ENCODE data around the gene TMED7. TPM values are rescaled to one million over a fixed set of nuclear protein-coding genes. Genes with fewer than 3 reads are reported as not detected.

Gene TMED7
- total RNA-seq, 4 donors from 2014 or later: 53.1 to 122 (median 68.6) TPM

GRCh38 chr5:115601701-115602590, 23.9 kb downstream of the TMED7 start, which contains the start of gene TICAM2:
Gene TICAM2 (minus strand): TSS chr5:115602479. CDS start chr5:115581256, 21,223 bp downstream.
- intact Hi-C loops (cut with DNase I; ENCODE audit: low total_unique reads) (no loop called here), in situ Hi-C loops (cut with MboI; ENCODE audit: low sequenced_read_pairs in 4 of 4) (no loop called here)
- DNase-seq: peak; percentile 52 to 76
- TF ChIP-seq, protein P1, sequence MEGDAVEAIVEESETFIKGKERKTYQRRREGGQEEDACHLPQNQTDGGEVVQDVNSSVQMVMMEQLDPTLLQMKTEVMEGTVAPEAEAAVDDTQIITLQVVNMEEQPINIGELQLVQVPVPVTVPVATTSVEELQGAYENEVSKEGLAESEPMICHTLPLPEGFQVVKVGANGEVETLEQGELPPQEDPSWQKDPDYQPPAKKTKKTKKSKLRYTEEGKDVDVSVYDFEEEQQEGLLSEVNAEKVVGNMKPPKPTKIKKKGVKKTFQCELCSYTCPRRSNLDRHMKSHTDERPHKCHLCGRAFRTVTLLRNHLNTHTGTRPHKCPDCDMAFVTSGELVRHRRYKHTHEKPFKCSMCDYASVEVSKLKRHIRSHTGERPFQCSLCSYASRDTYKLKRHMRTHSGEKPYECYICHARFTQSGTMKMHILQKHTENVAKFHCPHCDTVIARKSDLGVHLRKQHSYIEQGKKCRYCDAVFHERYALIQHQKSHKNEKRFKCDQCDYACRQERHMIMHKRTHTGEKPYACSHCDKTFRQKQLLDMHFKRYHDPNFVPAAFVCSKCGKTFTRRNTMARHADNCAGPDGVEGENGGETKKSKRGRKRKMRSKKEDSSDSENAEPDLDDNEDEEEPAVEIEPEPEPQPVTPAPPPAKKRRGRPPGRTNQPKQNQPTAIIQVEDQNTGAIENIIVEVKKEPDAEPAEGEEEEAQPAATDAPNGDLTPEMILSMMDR (IDR thresholded peaks at IDR 0.05 in 4 of 5, conservative IDR thresholded peaks at IDR 0.05 in 1 of 5): peak in 4 of 5 experiments; percentile 8 to 61 (median 30)
- TF ChIP-seq POLR2A (IDR thresholded peaks at IDR 0.05): peak in 1 of 2 donors; percentile 13
- ATAC-seq: peak; percentile 78 to 90
- peak within 1 kb of the TSS; percentile 87 to 97 (median 94) for H3K27ac ChIP-seq
- no peaks in the 10 kb centered on the region for H3K9me3 ChIP-seq
- H3K27me3 ChIP-seq: no peaks in the 10 kb centered on the region
- H3K36me3 ChIP-seq: no peaks in the 10 kb centered on the region
- peak within 1 kb of the TSS; percentile 74 to 93 (median 86) for H3K4me3 ChIP-seq
- H3K4me1 ChIP-seq: peaks cover 32 to 35% of the 10 kb centered on the region in 2 donors

DNA sequence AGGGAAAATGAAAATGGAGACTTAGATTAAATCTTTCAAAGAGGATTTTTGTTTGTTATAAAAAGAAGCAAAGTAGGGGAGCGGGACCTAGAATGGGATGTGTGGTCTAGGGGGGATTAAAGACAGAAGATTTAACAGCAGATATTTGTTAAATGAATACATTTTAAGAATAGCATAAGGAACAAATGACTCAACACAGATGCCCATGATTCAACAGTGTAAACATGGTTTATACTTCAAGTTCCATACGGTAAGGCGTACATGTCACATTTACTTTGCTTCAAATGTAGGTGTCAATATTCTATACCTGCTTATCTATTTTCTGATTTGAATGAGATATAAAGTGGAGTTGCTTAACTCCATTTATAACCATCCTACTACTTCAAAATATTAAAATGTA, 25.1 kb downstream of the TMED7 start:
- TF ChIP-seq, protein P1 (IDR thresholded peaks at IDR 0.05 in 4 of 5, conservative IDR thresholded peaks at IDR 0.05 in 1 of 5): no peak
- TF ChIP-seq POLR2A (IDR thresholded peaks at IDR 0.05): no peak
- in situ Hi-C loops (cut with MboI; ENCODE audit: low sequenced_read_pairs in 4 of 4) (no loop called here), intact Hi-C loops (cut with DNase I; ENCODE audit: low total_unique reads) (no loop called here)
- Histone ChIP-seq H3K27ac (peak overlapping the region; percentile 87 to 97 (median 94)), H3K36me3 (no peaks in the 10 kb centered on the region), H3K9me3 (no peaks in the 10 kb centered on the region), H3K4me1 (peaks cover 32 to 35% of the 10 kb centered on the region in 2 donors), H3K27me3 (no peaks in the 10 kb centered on the region), H3K4me3 (peak overlapping the region; percentile 74 to 93 (median 86))
- DNase-seq (no peak), ATAC-seq (no peak)

DNA sequence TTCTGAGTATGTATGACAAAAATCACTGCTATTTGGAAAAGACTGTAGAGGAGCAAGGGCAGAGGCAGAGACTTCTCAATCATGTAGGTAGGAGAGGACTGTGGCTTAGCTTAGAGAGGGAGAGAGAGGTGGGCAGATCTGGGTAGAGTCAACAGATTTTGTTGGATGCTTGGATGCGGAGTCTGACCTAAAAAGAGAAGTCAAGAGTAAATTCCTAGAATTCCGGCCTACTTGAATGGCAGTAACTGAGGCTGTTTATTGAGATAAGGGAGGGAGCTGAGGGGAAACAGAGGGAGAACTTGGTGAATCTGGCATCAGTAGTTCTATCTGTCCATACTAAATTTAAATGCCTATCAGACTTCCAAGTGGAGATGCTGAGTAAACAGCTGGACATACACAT, 25.9 kb downstream of the TMED7 start:
- Histone ChIP-seq H3K4me1 (peaks cover 32 to 36% of the 10 kb centered on the region in 2 donors), H3K27ac (peak overlapping the region; percentile 87 to 97 (median 94)), H3K27me3 (no peaks in the 10 kb centered on the region), H3K9me3 (no peaks in the 10 kb centered on the region), H3K4me3 (no peak overlapping the region), H3K36me3 (no peaks in the 10 kb centered on the region)
- intact Hi-C loops (cut with DNase I; ENCODE audit: low total_unique reads) (no loop called here), in situ Hi-C loops (cut with MboI; ENCODE audit: low sequenced_read_pairs in 4 of 4) (no loop called here)
- no peak for DNase-seq
- no peak for ATAC-seq
- TF ChIP-seq, protein P1 (IDR thresholded peaks at IDR 0.05 in 4 of 5, conservative IDR thresholded peaks at IDR 0.05 in 1 of 5): no peak
- no peak for TF ChIP-seq POLR2A (IDR thresholded peaks at IDR 0.05)

DNA sequence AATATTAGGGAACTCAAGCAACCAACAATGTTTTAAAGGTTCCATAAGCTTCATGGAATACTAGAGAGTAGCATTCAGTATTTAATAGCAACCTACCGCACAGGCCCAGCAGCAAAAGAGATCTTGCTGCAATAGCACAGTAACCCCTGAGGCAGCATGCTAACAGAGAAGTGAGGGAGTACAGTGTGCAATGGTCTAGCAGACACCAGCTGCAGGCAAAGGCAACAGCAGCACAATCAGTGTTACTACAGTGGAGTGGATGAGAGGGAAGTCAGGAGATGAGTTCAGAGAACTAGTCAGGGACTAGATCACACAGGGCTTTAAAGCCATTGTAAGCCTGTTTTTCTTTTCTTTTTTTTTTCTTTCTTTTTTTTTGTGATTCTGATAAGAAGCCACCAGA, 26.3 kb downstream of the TMED7 start:
- Histone ChIP-seq H3K36me3 (no peaks in the 10 kb centered on the region), H3K9me3 (no peaks in the 10 kb centered on the region), H3K27ac (peak overlapping the region; percentile 87 to 97 (median 94)), H3K4me1 (peaks cover 36 to 41% of the 10 kb centered on the region in 2 donors), H3K4me3 (no peak overlapping the region), H3K27me3 (no peaks in the 10 kb centered on the region)
- peak in 1 of 2 donors; percentile 26 for DNase-seq
- intact Hi-C loops (cut with DNase I; ENCODE audit: low total_unique reads): no loop called here
- in situ Hi-C loops (cut with MboI; ENCODE audit: low sequenced_read_pairs in 4 of 4): no loop called here
- TF ChIP-seq, protein P1 (IDR thresholded peaks at IDR 0.05 in 4 of 5, conservative IDR thresholded peaks at IDR 0.05 in 1 of 5): no peak
- no peak for TF ChIP-seq POLR2A (IDR thresholded peaks at IDR 0.05)
- ATAC-seq: peak; percentile 32 to 33

All from gastrocnemius medialis (tissue), 4 donors.